HepG2 (cell line): ENCODE results near the gene FAM3A. TPM values are rescaled to one million over a fixed set of nuclear protein-coding genes. Genes with fewer than 3 reads are reported as not detected.
A peak's percentile ranks its signal among the peaks of the same experiment; 100 is the strongest.

Experiments used
- AGO2 ChIP-seq: fragments of 200-400 bp; formaldehyde crosslinking; optimal IDR thresholded peaks from 2 replicates; pipeline ENCODE3; 2017; ENCODE audit warnings: mild to moderate bottlenecking, low read depth, low read length, moderate library complexity
- BCL6 ChIP-seq: IDR thresholded peaks from 2 replicates; pipeline ENCODE4 v1.6.1; 2016; ENCODE audit warnings: missing genetic modification reagents, missing compliant biosample characterization
- KLF6 ChIP-seq: IDR thresholded peaks from 2 replicates; pipeline ENCODE4 v1.8.0; 2016; ENCODE audit warnings: missing biosample characterization, missing genetic modification reagents
- POLR2AphosphoS2 ChIP-seq: IDR thresholded peaks from 2 replicates; pipeline ENCODE4 v1.6.1; 2011; ENCODE audit warnings: low read depth, low read length, improper control_type of control experiment
- POLR2AphosphoS5 ChIP-seq: IDR thresholded peaks from 2 replicates; pipeline ENCODE4 v1.6.1; 2012; ENCODE audit warnings: low read depth, low read length
- SALL1 ChIP-seq: sonication (generic); formaldehyde crosslinking; IDR thresholded peaks from 2 replicates; pipeline ENCODE4 v1.8.0; 2022; ENCODE audit warnings: mild to moderate bottlenecking, missing genetic modification reagents
- TAF1 ChIP-seq: sonication (generic); formaldehyde crosslinking; IDR thresholded peaks from 2 replicates; pipeline ENCODE4 v1.4.0; 2020; ENCODE audit warnings: missing genetic modification reagents
- WIZ ChIP-seq: sonication (generic); formaldehyde crosslinking; IDR thresholded peaks from 2 replicates; pipeline ENCODE4 v1.5.1; 2020; ENCODE audit warnings: mild to moderate bottlenecking, missing genetic modification reagents
- ZNF33A ChIP-seq: sonication (generic); formaldehyde crosslinking; IDR thresholded peaks from 2 replicates; pipeline ENCODE4 v1.5.1; 2020; ENCODE audit warnings: missing genetic modification reagents, mild to moderate bottlenecking, moderate library complexity, borderline replicate concordance
- ZNF34 ChIP-seq: sonication (generic); formaldehyde crosslinking; IDR thresholded peaks from 2 replicates; pipeline ENCODE4 v1.4.0; 2020; ENCODE audit warnings: mild to moderate bottlenecking, missing genetic modification reagents, borderline replicate concordance
- ZNF644 ChIP-seq: IDR thresholded peaks from 2 replicates; pipeline ENCODE4 v1.6.1; 2016; ENCODE audit warnings: low read depth
- ZNF761 ChIP-seq: sonication (generic); formaldehyde crosslinking; conservative IDR thresholded peaks from 2 replicates; pipeline ENCODE4 v1.4.0; 2020; ENCODE audit warnings: mild to moderate bottlenecking, missing genetic modification reagents
- polyA plus RNA-seq, 8 experiments: library from polyadenylated mRNA; depleted of rRNA in 3 of 8; stranded (reverse) in 7 of 8; unstranded in 1 of 8; fragments of >200 nt; fragmentation: Illumina TruSeq in 4 of 8; extraction: Trizol in 4 of 8; gene quantifications; 2 replicates each; pipeline versions ENCODE4 v1.2.1 to v1.2.3, GENCODE V29; 2011 to 2016; ENCODE audit warnings: low read depth in 4 of 8, missing spikeins in 1 of 8, mixed read lengths in 1 of 8; ENCODE audit not compliant: insufficient read depth in 1 of 8
- total RNA-seq, 5 experiments: library from RNA; depleted of rRNA; stranded (reverse); fragments of >200 nt; fragmentation: Illumina TruSeq; extraction: Trizol; gene quantifications; 2 replicates each; pipeline ENCODE4 v1.2.3, GENCODE V29; 2016; ENCODE audit warnings: low read depth in 1 of 5
- TF ChIP-seq, protein P1 (sequence below), 2 experiments: sonication (generic) in 1 of 2; formaldehyde crosslinking in 1 of 2; IDR thresholded peaks; 2 replicates each; pipeline versions ENCODE4 v1.4.0 to v1.6.1; 2018 to 2020; ENCODE audit warnings: missing genetic modification reagents in 2 of 2, borderline replicate concordance in 1 of 2, low read depth in 1 of 2, mild to moderate bottlenecking in 1 of 2, missing biosample characterization in 1 of 2
- TF ChIP-seq, protein P2 (sequence below): sonication (generic); formaldehyde crosslinking; IDR thresholded peaks from 2 replicates; pipeline ENCODE4 v1.8.0; 2022; ENCODE audit warnings: mild to moderate bottlenecking, missing genetic modification reagents

The FAM3A gene
- total and polyA plus RNA-seq, 2 of the 13 experiments (the other 11 are each of a cell fraction or from before 2014, with no cell fraction given) = 11.2 to 22.7 TPM

DNA sequence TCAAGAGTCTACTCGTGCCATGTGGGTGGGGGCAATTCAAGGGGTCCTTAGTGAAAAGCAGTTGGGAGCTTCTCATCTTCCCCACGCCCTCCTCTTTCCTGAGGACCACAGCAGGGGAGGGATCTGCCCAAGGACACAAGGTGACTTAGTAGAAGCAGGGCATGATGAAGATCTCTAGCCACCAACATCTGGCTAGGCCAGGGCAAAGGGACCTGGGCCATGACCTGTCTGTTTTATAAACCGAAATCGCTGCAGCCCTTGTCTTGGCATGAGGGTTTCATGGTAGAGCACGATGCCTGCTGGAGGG lies 25.5 kb upstream of the FAM3A start (continued):
- TF ChIP-seq ZNF761 (CRISPR knock-in tag) (no peak), KLF6 (CRISPR knock-in tag) (no peak), POLR2AphosphoS2 (no peak), TAF1 (CRISPR knock-in tag) (peak; percentile 2; the same call in 1 of the 2 replicates), ZNF34 (CRISPR knock-in tag) (no peak), ZNF33A (CRISPR knock-in tag) (no peak), AGO2 (peak; percentile 1), WIZ (CRISPR knock-in tag) (no peak), POLR2AphosphoS5 (no peak), SALL1 (no peak), BCL6 (no peak), ZNF644 (CRISPR knock-in tag) (no peak)
- TF ChIP-seq, protein P1, sequence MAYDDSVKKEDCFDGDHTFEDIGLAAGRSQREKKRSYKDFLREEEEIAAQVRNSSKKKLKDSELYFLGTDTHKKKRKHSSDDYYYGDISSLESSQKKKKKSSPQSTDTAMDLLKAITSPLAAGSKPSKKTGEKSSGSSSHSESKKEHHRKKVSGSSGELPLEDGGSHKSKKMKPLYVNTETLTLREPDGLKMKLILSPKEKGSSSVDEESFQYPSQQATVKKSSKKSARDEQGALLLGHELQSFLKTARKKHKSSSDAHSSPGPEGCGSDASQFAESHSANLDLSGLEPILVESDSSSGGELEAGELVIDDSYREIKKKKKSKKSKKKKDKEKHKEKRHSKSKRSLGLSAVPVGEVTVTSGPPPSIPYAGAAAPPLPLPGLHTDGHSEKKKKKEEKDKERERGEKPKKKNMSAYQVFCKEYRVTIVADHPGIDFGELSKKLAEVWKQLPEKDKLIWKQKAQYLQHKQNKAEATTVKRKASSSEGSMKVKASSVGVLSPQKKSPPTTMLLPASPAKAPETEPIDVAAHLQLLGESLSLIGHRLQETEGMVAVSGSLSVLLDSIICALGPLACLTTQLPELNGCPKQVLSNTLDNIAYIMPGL (CRISPR knock-in tag; IDR thresholded peaks at IDR 0.05; ENCODE audit: borderline replicate concordance in 1 of 2, low read depth in 1 of 2) = no peak
- TF ChIP-seq, protein P2, sequence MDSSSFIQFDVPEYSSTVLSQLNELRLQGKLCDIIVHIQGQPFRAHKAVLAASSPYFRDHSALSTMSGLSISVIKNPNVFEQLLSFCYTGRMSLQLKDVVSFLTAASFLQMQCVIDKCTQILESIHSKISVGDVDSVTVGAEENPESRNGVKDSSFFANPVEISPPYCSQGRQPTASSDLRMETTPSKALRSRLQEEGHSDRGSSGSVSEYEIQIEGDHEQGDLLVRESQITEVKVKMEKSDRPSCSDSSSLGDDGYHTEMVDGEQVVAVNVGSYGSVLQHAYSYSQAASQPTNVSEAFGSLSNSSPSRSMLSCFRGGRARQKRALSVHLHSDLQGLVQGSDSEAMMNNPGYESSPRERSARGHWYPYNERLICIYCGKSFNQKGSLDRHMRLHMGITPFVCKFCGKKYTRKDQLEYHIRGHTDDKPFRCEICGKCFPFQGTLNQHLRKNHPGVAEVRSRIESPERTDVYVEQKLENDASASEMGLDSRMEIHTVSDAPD (CRISPR knock-in tag) = no peak
